Small intestine (tissue), 7 donors: ENCODE data around the gene CYP46A1. TPM values are rescaled to one million over a fixed set of nuclear protein-coding genes. Genes with fewer than 3 reads are reported as not detected.

ENCODE experiments used
- DNase-seq, 2 donors: peaks; one replicate each; pipeline versions ENCODE4 v3.0.0 to v3.0.0-alpha.2; 2013
- FAIRE-seq: peaks from 2 replicates; lab custom pipeline; 2012; peaks lifted over from hg19 to GRCh38; lab: Jason Lieb, UNC
- H3K27ac ChIP-seq, 3 donors: one replicate each; pipeline ENCODE4 v1.5.1; 2013; ENCODE audit warnings: low read length in 2 of 3, mild to moderate bottlenecking in 2 of 3, control low read depth in 1 of 3, inconsistent platforms in 1 of 3, low read depth in 1 of 3, moderate library complexity in 1 of 3
- H3K27me3 ChIP-seq, 3 donors: one replicate each; pipeline ENCODE4 v1.6.1; 2013; ENCODE audit warnings: low read length in 3 of 3, inconsistent platforms in 1 of 3; ENCODE audit not compliant: control insufficient read depth in 3 of 3, insufficient read depth in 3 of 3
- H3K36me3 ChIP-seq, 3 donors: one replicate each; pipeline ENCODE4 v1.6.1; 2013; ENCODE audit warnings: low read length in 3 of 3, inconsistent platforms in 1 of 3, low read depth in 1 of 3, mild to moderate bottlenecking in 1 of 3, moderate library complexity in 1 of 3; ENCODE audit not compliant: control insufficient read depth in 3 of 3, insufficient read depth in 2 of 3
- H3K4me1 ChIP-seq, 3 donors: one replicate each; pipeline ENCODE4 v1.6.1; 2013; ENCODE audit warnings: low read length in 2 of 3, inconsistent platforms in 1 of 3, low read depth in 1 of 3, mild to moderate bottlenecking in 1 of 3, moderate library complexity in 1 of 3; ENCODE audit not compliant: control insufficient read depth in 3 of 3, insufficient read depth in 2 of 3
- H3K4me3 ChIP-seq, 3 donors: one replicate each; pipeline ENCODE4 v1.5.1; 2013; ENCODE audit warnings: low read length in 3 of 3, control low read depth in 1 of 3, inconsistent platforms in 1 of 3, low read depth in 1 of 3, mild to moderate bottlenecking in 1 of 3, moderate library complexity in 1 of 3
- H3K9me3 ChIP-seq, 2 donors: one replicate each; pipeline ENCODE4 v1.6.1; 2013; ENCODE audit warnings: low read depth in 1 of 2, low read length in 1 of 2; ENCODE audit not compliant: control insufficient read depth in 2 of 2, insufficient read depth in 1 of 2
- WGBS, 3 donors: extraction: QIAGEN DNeasy Blood & Tissue Kit; methylation state at CpG; one replicate each; pipeline ENCODE4 v1.1.7; 2013; 5-methylcytosine and 5-hydroxymethylcytosine counted together
- polyA plus RNA-seq, 4 donors: library from polyadenylated mRNA; stranded (reverse) in 3 of 4; unstranded in 1 of 4; fragments of 200-250 nt in 3 of 4; fragments of 120-200 nt in 1 of 4; gene quantifications; one replicate each; pipeline versions ENCODE4 v1.2.1 to v1.2.3, GENCODE V29; 2013
- donor health status: healthy with polysubstance abuse.
- donor health status: control.
- donor health status: control.
- donor health status: Bipolar disorder and iron deficiency.
- donor health status: healthy.

Gene CYP46A1
- polyA plus RNA-seq, 4 donors = 0.64 to 0.96 TPM; not detected in 2

GRCh38 chr14:99644723-99645544, 39.2 kb upstream of the CYP46A1 start, which contains the start of gene HHIPL1:
TSS of gene HHIPL1 (plus strand) at chr14:99645129. CDS start at chr14:99645208, 79 bp downstream.
- H3K4me3 ChIP-seq = peak within 1 kb of the TSS in 2 of 3 donors; percentile 24 to 37
- no peaks in the 10 kb centered on the region for H3K9me3 ChIP-seq
- no peak for FAIRE-seq
- 4 to 7% (median 7%) methylated on average over 77 to 91 of the region's 91 CpGs for WGBS, 3 donors
- H3K36me3 ChIP-seq = no peaks in the 10 kb centered on the region
- peak in 1 of 2 donors; percentile 53 for DNase-seq
- peaks cover 0 to 32% (median 5%) of the 10 kb centered on the region in 3 donors for H3K27me3 ChIP-seq
- H3K4me1 ChIP-seq = no peaks in the 10 kb centered on the region
- H3K27ac ChIP-seq = no peak within 1 kb of the TSS

DNA sequence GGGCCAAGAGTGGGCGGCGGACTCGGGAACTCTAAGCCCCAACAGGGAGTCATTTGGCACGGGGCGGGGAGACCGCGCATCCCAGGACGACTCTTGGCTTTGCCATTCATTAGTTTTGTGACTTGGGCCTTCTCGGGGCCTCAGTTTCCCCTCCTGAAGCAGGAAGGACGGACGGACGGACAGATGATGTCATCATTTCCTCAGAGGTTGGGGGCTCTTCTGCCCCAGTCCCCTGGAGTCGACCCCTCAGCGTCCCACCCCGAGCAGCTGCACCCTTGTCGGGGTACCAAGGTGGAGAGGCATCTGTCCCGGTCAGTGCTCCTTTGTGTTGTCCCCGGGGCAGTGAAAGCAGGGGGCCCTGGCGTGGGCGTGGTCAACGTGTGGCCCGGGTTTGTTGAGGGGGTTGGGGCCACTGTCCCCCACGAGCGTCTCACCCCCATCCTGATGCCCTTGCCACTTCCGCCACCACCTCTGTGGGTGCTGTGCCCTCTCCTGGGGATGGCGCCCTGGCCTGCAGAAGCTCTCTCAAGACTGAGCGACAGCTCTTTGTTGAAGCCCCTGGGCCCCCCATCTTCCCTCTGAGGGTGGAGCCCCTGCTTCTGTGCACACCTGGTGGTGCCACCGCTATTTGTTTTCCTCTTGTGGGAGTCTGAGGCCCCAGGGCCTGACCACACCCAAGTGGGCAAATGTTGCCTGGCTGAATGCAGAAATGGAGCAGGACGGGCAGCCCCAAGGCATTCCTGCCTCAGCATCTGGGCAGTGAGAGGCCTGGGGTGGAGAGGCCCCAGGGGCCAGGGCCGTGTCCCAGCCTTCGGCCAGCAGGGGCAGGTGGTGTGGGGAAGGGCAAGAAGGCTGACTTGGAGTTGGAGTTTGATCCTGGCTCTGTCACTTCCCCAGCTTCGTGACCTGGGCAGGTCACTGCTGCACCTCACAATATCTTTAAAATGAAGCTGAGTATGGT, 38.3 kb upstream of the CYP46A1 start:
- WGBS, 3 donors = 41 to 46% (median 41%) methylated on average over 23 to 32 of the region's 32 CpGs
- Histone ChIP-seq H3K36me3 (no peaks in the 10 kb centered on the region), H3K4me3 (peak overlapping the region in 2 of 3 donors; percentile 19 to 37), H3K27ac (no peak overlapping the region), H3K9me3 (no peaks in the 10 kb centered on the region), H3K4me1 (no peaks in the 10 kb centered on the region), H3K27me3 (peaks cover 0 to 35% (median 5%) of the 10 kb centered on the region in 3 donors)
- DNase-seq = no peak
- FAIRE-seq = no peak

GRCh38 chr14:99647411-99647810, 36.7 kb upstream of the CYP46A1 start:
- WGBS, 3 donors = 70 to 81% (median 80%) methylated on average over 7 of the region's 7 CpGs
- H3K9me3 ChIP-seq = no peaks in the 10 kb centered on the region
- DNase-seq (no peak), FAIRE-seq (no peak)
- peaks cover 0 to 35% (median 5%) of the 10 kb centered on the region in 3 donors for H3K27me3 ChIP-seq
- H3K4me1 ChIP-seq = no peaks in the 10 kb centered on the region
- H3K36me3 ChIP-seq = no peaks in the 10 kb centered on the region
- H3K27ac ChIP-seq = no peak overlapping the region
- H3K4me3 ChIP-seq = no peak overlapping the region

GRCh38 chr14:99648027-99648784, 35.9 kb upstream of the CYP46A1 start:
- Histone ChIP-seq H3K27me3 (peaks cover 0 to 35% (median 5%) of the 10 kb centered on the region in 3 donors), H3K9me3 (no peaks in the 10 kb centered on the region), H3K4me1 (no peaks in the 10 kb centered on the region), H3K4me3 (no peak overlapping the region), H3K27ac (no peak overlapping the region), H3K36me3 (no peaks in the 10 kb centered on the region)
- WGBS, 3 donors = 86 to 87% (median 87%) methylated on average over 8 of the region's 8 CpGs
- DNase-seq = no peak
- no peak for FAIRE-seq

DNA sequence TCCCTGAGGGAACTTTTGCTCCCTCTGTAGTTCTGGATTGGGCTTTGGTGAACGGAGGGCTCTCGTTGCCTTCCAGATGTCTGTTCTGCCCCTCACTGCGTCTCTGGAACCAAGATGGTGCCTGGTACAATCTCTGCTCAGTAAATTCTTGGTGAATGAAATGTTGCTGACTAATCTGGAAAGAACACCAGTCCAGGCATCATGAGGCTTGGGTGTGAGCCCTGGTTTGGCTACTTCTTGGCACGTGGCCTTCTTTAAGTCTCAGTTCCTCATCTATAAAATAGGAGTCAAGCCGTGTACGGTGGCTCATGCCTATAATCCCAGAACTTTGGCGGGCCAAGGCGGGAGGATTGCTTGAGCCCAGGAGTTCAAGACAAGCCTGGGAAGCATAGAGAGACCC, 34.9 kb upstream of the CYP46A1 start:
- Histone ChIP-seq H3K4me1 (no peaks in the 10 kb centered on the region), H3K36me3 (no peaks in the 10 kb centered on the region), H3K27ac (no peak overlapping the region), H3K27me3 (peaks cover 0 to 25% (median 5%) of the 10 kb centered on the region in 3 donors), H3K9me3 (no peaks in the 10 kb centered on the region), H3K4me3 (no peak overlapping the region)
- FAIRE-seq = no peak
- 80 to 87% (median 86%) methylated on average over 8 of the region's 8 CpGs for WGBS, 3 donors
- no peak for DNase-seq

- Histone ChIP-seq H3K27me3 (peaks cover 0 to 22% (median 5%) of the 10 kb centered on the region in 3 donors), H3K9me3 (no peaks in the 10 kb centered on the region), H3K4me3 (no peak overlapping the region), H3K27ac (no peak overlapping the region), H3K36me3 (no peaks in the 10 kb centered on the region), H3K4me1 (no peaks in the 10 kb centered on the region)
- WGBS, 3 donors = 47 to 74% (median 61%) methylated on average over 8 of the region's 8 CpGs
- no peak for DNase-seq
- FAIRE-seq = no peak
These were observed 34.5 kb upstream of the CYP46A1 start for GRCh38 chr14:99649643-99650042.

DNA sequence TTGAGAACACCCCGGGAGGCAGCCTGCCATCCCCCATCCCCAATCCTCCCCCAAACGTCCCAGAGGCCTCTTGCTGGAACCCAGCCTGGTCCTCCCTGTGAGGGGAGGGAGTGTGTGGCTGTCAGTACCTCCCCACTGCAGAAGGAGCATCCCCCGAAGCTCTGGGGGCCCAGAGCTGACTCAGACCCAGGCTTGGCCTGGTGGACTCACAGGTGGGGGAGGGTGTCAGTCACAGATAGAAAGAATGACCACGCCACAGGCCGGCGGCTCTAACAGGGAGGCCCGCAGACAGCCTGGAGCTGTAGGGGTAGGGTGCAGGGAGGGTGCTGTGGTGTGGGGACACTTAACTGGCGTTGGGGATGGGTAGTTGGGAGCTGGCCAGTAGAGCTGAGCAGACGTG, 33.9 kb upstream of the CYP46A1 start:
- no peak overlapping the region for H3K27ac ChIP-seq
- DNase-seq (no peak), FAIRE-seq (no peak)
- no peaks in the 10 kb centered on the region for H3K9me3 ChIP-seq
- no peaks in the 10 kb centered on the region for H3K4me1 ChIP-seq
- H3K4me3 ChIP-seq = no peak overlapping the region
- WGBS, 3 donors = 71 to 77% (median 75%) methylated on average over 9 of the region's 9 CpGs
- no peaks in the 10 kb centered on the region for H3K36me3 ChIP-seq
- peaks cover 0 to 18% (median 5%) of the 10 kb centered on the region in 3 donors for H3K27me3 ChIP-seq
